Activated CD8-positive, alpha-beta T cell treated with anti-CD3 and anti-CD28 coated beads, Interleukin-2, amount 10 ng/mL, durations not matched to agents 7 days and 5 days (primary cell): ENCODE results near the gene BSG. TPM values are rescaled to one million over a fixed set of nuclear protein-coding genes. Genes with fewer than 3 reads are reported as not detected.

ENCODE experiments used
- ATAC-seq: fragments of 150-1000 bp; cut with Tn5 transposase; one replicate; pipeline ENCODE4 v1.10.0; 2021; ENCODE audit warnings: moderate library complexity
- CTCF ChIA-PET: fragments of 350-600 bp; sonication (Branson Sonifier 250); formaldehyde crosslinking; loops from one replicate; lab custom pipeline; 2021; ENCODE audit warnings: antibody characterized with exemption; lab: Charles Lee
- POLR2A ChIA-PET: fragments of 350-600 bp; sonication (Branson Sonifier 250); formaldehyde crosslinking; loops from one replicate; lab custom pipeline; 2021; ENCODE audit warnings: antibody characterized with exemption; lab: Charles Lee
- DNase-seq: peaks from one replicate; pipeline ENCODE4 v3.0.0-alpha.2; 2020
- H3K27ac Mint-ChIP-seq: one replicate; pipeline ENCODE4 v1.8.0; 2021; ENCODE audit warnings: mild to moderate bottlenecking, mixed read lengths
- H3K27me3 Mint-ChIP-seq: one replicate; pipeline ENCODE4 v1.8.0; 2021; ENCODE audit warnings: low read depth, mixed read lengths
- H3K36me3 Mint-ChIP-seq: one replicate; pipeline ENCODE4 v1.8.0; 2021; ENCODE audit warnings: low read depth, mixed read lengths
- H3K4me1 Mint-ChIP-seq: one replicate; pipeline ENCODE4 v1.8.0; 2021; ENCODE audit warnings: low read depth, mixed read lengths
- H3K4me3 Mint-ChIP-seq: one replicate; pipeline ENCODE4 v1.8.0; 2021; ENCODE audit warnings: mild to moderate bottlenecking, mixed read lengths
- H3K9me3 Mint-ChIP-seq: one replicate; pipeline ENCODE4 v1.8.0; 2022; ENCODE audit warnings: mixed read lengths; ENCODE audit not compliant: insufficient read depth
- total RNA-seq, 2 experiments: library from RNA; stranded (reverse); gene quantifications; one replicate each; pipeline ENCODE4 v1.2.3, GENCODE V29; 2021

The BSG gene
- total RNA-seq, 2 experiments from 2014 or later: 207 to 217 TPM

- Mint-ChIP-seq H3K27me3 (no peaks in the 10 kb centered on the region), H3K4me1 (peaks cover 22% of the 10 kb centered on the region), H3K9me3 (no peaks in the 10 kb centered on the region), H3K27ac (peak overlapping the region; percentile 25), H3K4me3 (peak overlapping the region; percentile 82), H3K36me3 (peaks cover 13% of the 10 kb centered on the region)
- POLR2A ChIA-PET: interaction anchor here (1.1 to 3.2 kb wide), 3 partner anchors 12 to 39 kb away, joined by 3 to 19 read pairs (median 14); partner anchors contain the start of gene BSG
- no peak for DNase-seq
- CTCF ChIA-PET: interaction anchor here (1.8 to 6.1 kb wide), 3 partner anchors 9 to 27 kb away, joined by 7 to 87 read pairs (median 24); partner anchors contain the start of gene TPGS1
- ATAC-seq: no peak
Observed at GRCh38 chr19:533364-534058, 38.9 kb upstream of the BSG start.

- ChIA-PET POLR2A (no interaction called here), CTCF (interaction anchor here (3.9 to 6.1 kb wide), 2 partner anchors 23 to 27 kb away, joined by 24 to 87 read pairs; partner anchors contain the start of gene TPGS1)
- no peaks in the 10 kb centered on the region for H3K27me3 Mint-ChIP-seq
- H3K27ac Mint-ChIP-seq: no peak overlapping the region
- ATAC-seq: no peak
- peak overlapping the region; percentile 82 for H3K4me3 Mint-ChIP-seq
- DNase-seq: no peak
- no peaks in the 10 kb centered on the region for H3K9me3 Mint-ChIP-seq
- peaks cover 22% of the 10 kb centered on the region for H3K4me1 Mint-ChIP-seq
- peaks cover 15% of the 10 kb centered on the region for H3K36me3 Mint-ChIP-seq
Observed at GRCh38 chr19:534088-534487, 38.3 kb upstream of the BSG start.

GRCh38 chr19:535017-535835 is 37.2 kb upstream of the BSG start:
- H3K36me3 Mint-ChIP-seq: peaks cover 15% of the 10 kb centered on the region
- no peak for DNase-seq
- peak overlapping the region; percentile 40 for H3K4me3 Mint-ChIP-seq
- CTCF ChIA-PET: no interaction called here
- H3K9me3 Mint-ChIP-seq: no peaks in the 10 kb centered on the region
- H3K27ac Mint-ChIP-seq: peak overlapping the region; percentile 63
- no peaks in the 10 kb centered on the region for H3K27me3 Mint-ChIP-seq
- POLR2A ChIA-PET: interaction anchor here (0.7 kb wide), 1 partner anchor 9 kb away, joined by 3 read pairs; the partner anchor contains the start of gene GZMM
- peaks cover 20% of the 10 kb centered on the region for H3K4me1 Mint-ChIP-seq
- ATAC-seq: no peak

GRCh38 chr19:536031-536880 is 36.1 kb upstream of the BSG start:
- no peaks in the 10 kb centered on the region for H3K27me3 Mint-ChIP-seq
- peaks cover 15% of the 10 kb centered on the region for H3K4me1 Mint-ChIP-seq
- ChIA-PET CTCF (no interaction called here), POLR2A (no interaction called here)
- ATAC-seq (no peak), DNase-seq (no peak)
- no peaks in the 10 kb centered on the region for H3K9me3 Mint-ChIP-seq
- no peak overlapping the region for H3K4me3 Mint-ChIP-seq
- peaks cover 15% of the 10 kb centered on the region for H3K36me3 Mint-ChIP-seq
- H3K27ac Mint-ChIP-seq: no peak overlapping the region

- no peak overlapping the region for H3K27ac Mint-ChIP-seq
- peaks cover 15% of the 10 kb centered on the region for H3K4me1 Mint-ChIP-seq
- ChIA-PET POLR2A (no interaction called here), CTCF (no interaction called here)
- ATAC-seq: no peak
- no peak for DNase-seq
- no peaks in the 10 kb centered on the region for H3K9me3 Mint-ChIP-seq
- H3K27me3 Mint-ChIP-seq: no peaks in the 10 kb centered on the region
- no peak overlapping the region for H3K4me3 Mint-ChIP-seq
- H3K36me3 Mint-ChIP-seq: peaks cover 17% of the 10 kb centered on the region
Observed at GRCh38 chr19:536881-537404, 35.5 kb upstream of the BSG start.

GRCh38 chr19:538641-539428 is 33.6 kb upstream of the BSG start:
- DNase-seq (no peak), ATAC-seq (no peak)
- POLR2A ChIA-PET: no interaction called here
- Mint-ChIP-seq H3K36me3 (peaks cover 20% of the 10 kb centered on the region), H3K4me3 (no peak overlapping the region), H3K27ac (no peak overlapping the region), H3K27me3 (no peaks in the 10 kb centered on the region), H3K9me3 (no peaks in the 10 kb centered on the region), H3K4me1 (peaks cover 15% of the 10 kb centered on the region)
- CTCF ChIA-PET: no interaction called here

GRCh38 chr19:539429-540030 is 32.9 kb upstream of the BSG start:
- H3K36me3 Mint-ChIP-seq: peaks cover 20% of the 10 kb centered on the region
- ATAC-seq (no peak), DNase-seq (no peak)
- CTCF ChIA-PET: no interaction called here
- H3K9me3 Mint-ChIP-seq: no peaks in the 10 kb centered on the region
- POLR2A ChIA-PET: no interaction called here
- H3K4me1 Mint-ChIP-seq: peaks cover 18% of the 10 kb centered on the region
- no peak overlapping the region for H3K4me3 Mint-ChIP-seq
- H3K27ac Mint-ChIP-seq: no peak overlapping the region
- no peaks in the 10 kb centered on the region for H3K27me3 Mint-ChIP-seq

- ChIA-PET POLR2A (no interaction called here), CTCF (interaction anchor here (1.6 kb wide), 1 partner anchor 8 kb away, joined by 7 read pairs; no protein-coding TSS in a partner anchor)
- Mint-ChIP-seq H3K27me3 (no peaks in the 10 kb centered on the region), H3K36me3 (peaks cover 17% of the 10 kb centered on the region), H3K27ac (no peak overlapping the region), H3K4me1 (peaks cover 23% of the 10 kb centered on the region), H3K9me3 (no peaks in the 10 kb centered on the region), H3K4me3 (no peak overlapping the region)
- ATAC-seq: no peak
- no peak for DNase-seq
Observed at GRCh38 chr19:540867-541637, 31.3 kb upstream of the BSG start.

- Mint-ChIP-seq H3K27me3 (no peaks in the 10 kb centered on the region), H3K4me1 (peaks cover 23% of the 10 kb centered on the region), H3K36me3 (peaks cover 15% of the 10 kb centered on the region), H3K4me3 (no peak overlapping the region), H3K27ac (no peak overlapping the region), H3K9me3 (no peaks in the 10 kb centered on the region)
- CTCF ChIA-PET: interaction anchor here (1.6 kb wide), 2 partner anchors 9 to 31 kb away, joined by 5 to 7 read pairs; no protein-coding TSS in a partner anchor
- no peak for ATAC-seq
- POLR2A ChIA-PET: no interaction called here
- DNase-seq: no peak
Observed at GRCh38 chr19:541699-542098, 30.7 kb upstream of the BSG start.
